ENCODE results near the gene NEURL1B. TPM values are rescaled to one million over a fixed set of nuclear protein-coding genes. Genes with fewer than 3 reads are reported as not detected.

The NEURL1B gene
- total and polyA plus RNA-seq, 2 donors (not counting 1 experiment from before 2014, with no cell fraction given): 0.06 to 0.17 TPM

DNA sequence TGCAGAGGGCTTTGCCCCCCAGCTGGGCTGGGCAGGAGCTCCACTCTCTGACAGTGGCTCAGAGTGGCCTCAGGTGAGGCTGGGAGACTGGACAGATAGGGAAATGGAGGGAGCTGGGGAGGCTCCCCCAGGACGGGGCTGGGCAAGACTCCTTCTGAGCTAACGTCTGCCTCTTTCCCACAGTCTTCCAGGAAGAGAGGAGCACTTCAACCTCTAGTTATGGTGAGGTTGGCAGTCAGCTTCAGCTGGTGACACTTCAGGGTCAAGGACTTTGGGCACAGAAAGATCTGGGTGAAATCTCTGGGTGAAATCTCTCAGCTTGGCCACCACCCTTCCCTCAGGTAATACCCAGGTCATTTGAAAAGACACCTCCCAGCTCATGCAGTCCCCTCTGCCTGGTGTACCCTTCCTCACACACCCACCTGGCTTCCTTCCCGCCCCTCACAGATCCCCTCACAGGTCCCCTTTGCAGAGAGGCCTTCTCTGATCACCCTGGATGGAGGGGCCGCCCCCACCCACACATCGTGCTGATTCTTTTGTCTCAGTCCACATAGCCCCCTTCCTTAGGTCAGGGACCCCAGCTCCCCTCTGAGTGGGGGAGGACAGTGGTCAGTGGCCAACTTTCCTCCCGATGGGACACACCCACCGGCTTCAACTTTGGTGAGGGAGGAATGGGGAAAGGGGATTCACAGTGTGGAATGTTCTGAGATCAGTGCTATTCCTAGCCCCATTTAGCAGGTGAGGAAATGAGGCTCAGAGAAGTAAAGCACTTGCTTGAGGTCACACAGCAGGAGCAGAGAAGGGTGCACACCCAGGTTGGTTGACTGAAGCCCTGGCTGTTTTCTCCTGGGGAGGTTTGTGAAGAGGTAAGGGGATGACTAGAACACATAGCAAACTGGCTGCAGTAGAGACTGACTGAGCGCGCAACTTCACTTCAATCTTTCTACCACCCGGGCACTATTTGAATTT, 15.8 kb upstream of the NEURL1B start:
- H3K27ac Mint-ChIP-seq: no peak overlapping the region
- H3K79me2 ChIP-seq (ENCODE audit: control insufficient read depth, insufficient read depth, low read length): no peaks in the 10 kb centered on the region
- no peak overlapping the region for H3K4me3 ChIP-seq (ENCODE audit: control extremely low read depth in 1 of 5, extremely low read depth in 1 of 5, insufficient read depth in 1 of 5, low read depth in 2 of 5, low read length in 4 of 5)
- CTCF ChIA-PET: no interaction called here
- intact Hi-C loops (cut with micrococcal nuclease): no loop called here
- POLR2A ChIA-PET: no interaction called here
- H3K4me1 Mint-ChIP-seq: no peaks in the 10 kb centered on the region
- H3K27me3 Mint-ChIP-seq: peaks cover 5% of the 10 kb centered on the region
- H3K9me3 ChIP-seq (ENCODE audit: control extremely low read depth in 1 of 3, control insufficient read depth in 2 of 3, insufficient read depth in 1 of 3, low read length in 2 of 3): no peaks in the 10 kb centered on the region
- no peaks in the 10 kb centered on the region for H3K4me1 ChIP-seq (ENCODE audit: control insufficient read depth in 2 of 2, insufficient read depth in 2 of 2, low read length in 2 of 2)
- 76% methylated on average over 5 of the region's 10 CpGs for WGBS (ENCODE audit: insufficient coverage)
- TF ChIP-seq EZH2 (IDR thresholded peaks at IDR 0.05; ENCODE audit: borderline replicate concordance, insufficient read depth, low read depth, low read length, poor library complexity, severe bottlenecking) (no peak), CTCF (IDR thresholded peaks at IDR 0.05) (no peak)
- no peak overlapping the region for H3K27ac ChIP-seq (ENCODE audit: low read length in 2 of 2)
- no peaks in the 10 kb centered on the region for H3K9me3 Mint-ChIP-seq (ENCODE audit: insufficient read depth)
- H3K4me3 Mint-ChIP-seq: no peak overlapping the region
- no peak overlapping the region for H2AFZ ChIP-seq (ENCODE audit: insufficient read depth, low read depth, low read length, poor library complexity, severe bottlenecking)
- no peaks in the 10 kb centered on the region for H3K36me3 ChIP-seq (replicated peaks in 1 of 2; ENCODE audit: control extremely low read depth in 1 of 2, control insufficient read depth in 1 of 2, extremely low read depth in 1 of 2, insufficient read depth in 2 of 2, low read length in 1 of 2)
- H3K9ac ChIP-seq (ENCODE audit: low read length): no peak overlapping the region
- DNase-seq (no peak), ATAC-seq (ENCODE audit: low read depth) (no peak)
- H3K27me3 ChIP-seq (replicated peaks in 1 of 4; ENCODE audit: control extremely low read depth in 1 of 4, control insufficient read depth in 3 of 4, insufficient read depth in 4 of 4, low read length in 3 of 4): no peaks in the 10 kb centered on the region
- no peak overlapping the region for H3K4me2 ChIP-seq (replicated peaks; ENCODE audit: low read depth, low read length, poor library complexity, severe bottlenecking)
- no peaks in the 10 kb centered on the region for H4K20me1 ChIP-seq (ENCODE audit: control insufficient read depth, insufficient read depth, low read length, poor library complexity, severe bottlenecking)

GRCh38 chr5:172626031-172626581, 15.0 kb upstream of the NEURL1B start:
- no peaks in the 10 kb centered on the region for H3K27me3 ChIP-seq (replicated peaks in 1 of 4; ENCODE audit: control extremely low read depth in 1 of 4, control insufficient read depth in 3 of 4, insufficient read depth in 4 of 4, low read length in 3 of 4)
- H3K36me3 ChIP-seq (replicated peaks in 1 of 2; ENCODE audit: control extremely low read depth in 1 of 2, control insufficient read depth in 1 of 2, extremely low read depth in 1 of 2, insufficient read depth in 2 of 2, low read length in 1 of 2): no peaks in the 10 kb centered on the region
- 96% methylated on average over 6 of the region's 8 CpGs for WGBS (ENCODE audit: insufficient coverage)
- no peaks in the 10 kb centered on the region for H3K79me2 ChIP-seq (ENCODE audit: control insufficient read depth, insufficient read depth, low read length)
- Mint-ChIP-seq H3K4me1 (no peaks in the 10 kb centered on the region), H3K27me3 (peaks cover 5% of the 10 kb centered on the region), H3K9me3 (ENCODE audit: insufficient read depth) (no peaks in the 10 kb centered on the region), H3K4me3 (no peak overlapping the region), H3K27ac (no peak overlapping the region)
- no peak overlapping the region for H3K4me3 ChIP-seq (ENCODE audit: control extremely low read depth in 1 of 5, extremely low read depth in 1 of 5, insufficient read depth in 1 of 5, low read depth in 2 of 5, low read length in 4 of 5)
- H4K20me1 ChIP-seq (ENCODE audit: control insufficient read depth, insufficient read depth, low read length, poor library complexity, severe bottlenecking): no peaks in the 10 kb centered on the region
- no peak overlapping the region for H3K4me2 ChIP-seq (replicated peaks; ENCODE audit: low read depth, low read length, poor library complexity, severe bottlenecking)
- no peak overlapping the region for H2AFZ ChIP-seq (ENCODE audit: insufficient read depth, low read depth, low read length, poor library complexity, severe bottlenecking)
- ATAC-seq (ENCODE audit: low read depth) (no peak), DNase-seq (no peak)
- TF ChIP-seq EZH2 (IDR thresholded peaks at IDR 0.05; ENCODE audit: borderline replicate concordance, insufficient read depth, low read depth, low read length, poor library complexity, severe bottlenecking): no peak
- no peak for TF ChIP-seq CTCF (IDR thresholded peaks at IDR 0.05)
- H3K9me3 ChIP-seq (ENCODE audit: control extremely low read depth in 1 of 3, control insufficient read depth in 2 of 3, insufficient read depth in 1 of 3, low read length in 2 of 3): no peaks in the 10 kb centered on the region
- CTCF ChIA-PET: no interaction called here
- intact Hi-C loops (cut with micrococcal nuclease): no loop called here
- no peak overlapping the region for H3K27ac ChIP-seq (ENCODE audit: low read length in 2 of 2)
- POLR2A ChIA-PET: no interaction called here
- no peaks in the 10 kb centered on the region for H3K4me1 ChIP-seq (ENCODE audit: control insufficient read depth in 2 of 2, insufficient read depth in 2 of 2, low read length in 2 of 2)
- no peak overlapping the region for H3K9ac ChIP-seq (ENCODE audit: low read length)

All from B cell (primary cell).